HL-60 (cell line): Measurements from ENCODE around the gene ENG.

Experiments
- DNase-seq, 2 experiments: peaks; one replicate each; pipeline ENCODE4 v3.0.0-alpha.2; 2010 to 2020; ENCODE audit warnings: low read depth in 1 of 2, low spot score in 1 of 2
- H3K27ac ChIP-seq: fragments of 250-450 bp; sonication (Bioruptor Pico); replicated peaks from 2 replicates; pipeline ENCODE4 v1.5.1; 2020; ENCODE audit warnings: mild to moderate bottlenecking, moderate library complexity
- H3K27me3 ChIP-seq: fragments of 250-450 bp; sonication (Bioruptor Pico); 2 replicates; pipeline ENCODE4 v1.5.1; 2021; ENCODE audit warnings: mild to moderate bottlenecking, moderate library complexity; ENCODE audit not compliant: insufficient read depth, poor library complexity, severe bottlenecking
- H3K4me3 ChIP-seq: replicated peaks from 2 replicates; pipeline ENCODE4 v1.5.1; 2011; ENCODE audit warnings: mild to moderate bottlenecking, control low read depth, low read length; ENCODE audit not compliant: insufficient read depth
- GABPA ChIP-seq: IDR thresholded peaks from 2 replicates; pipeline ENCODE4 v1.6.1; 2012; ENCODE audit warnings: low read depth
- POLR2AphosphoS5 ChIP-seq: IDR thresholded peaks from 2 replicates; pipeline ENCODE4 v1.6.1; 2012; ENCODE audit warnings: low read depth
- SPI1 ChIP-seq: IDR thresholded peaks from 2 replicates; pipeline ENCODE4 v1.6.1; 2012; ENCODE audit warnings: low read depth, mild to moderate bottlenecking, borderline replicate concordance
- TF ChIP-seq, protein P1 (sequence below): IDR thresholded peaks from one replicate; pipeline ENCODE4 v1.5.1; 2011; ENCODE audit warnings: low read length, control low read depth, inconsistent platforms; ENCODE audit not compliant: insufficient read depth
- TF ChIP-seq, protein P2 (sequence below): IDR thresholded peaks from 2 replicates; pipeline ENCODE4 v1.6.1; 2012; ENCODE audit warnings: low read depth; ENCODE audit not compliant: insufficient replicate concordance

ENG gene

GRCh38 chr9:127874301-127875221, 20.1 kb upstream of the ENG start:
- H3K27me3 ChIP-seq = no peaks in the 10 kb centered on the region
- TF ChIP-seq GABPA (no peak), SPI1 (no peak), POLR2AphosphoS5 (no peak)
- TF ChIP-seq, protein P1, sequence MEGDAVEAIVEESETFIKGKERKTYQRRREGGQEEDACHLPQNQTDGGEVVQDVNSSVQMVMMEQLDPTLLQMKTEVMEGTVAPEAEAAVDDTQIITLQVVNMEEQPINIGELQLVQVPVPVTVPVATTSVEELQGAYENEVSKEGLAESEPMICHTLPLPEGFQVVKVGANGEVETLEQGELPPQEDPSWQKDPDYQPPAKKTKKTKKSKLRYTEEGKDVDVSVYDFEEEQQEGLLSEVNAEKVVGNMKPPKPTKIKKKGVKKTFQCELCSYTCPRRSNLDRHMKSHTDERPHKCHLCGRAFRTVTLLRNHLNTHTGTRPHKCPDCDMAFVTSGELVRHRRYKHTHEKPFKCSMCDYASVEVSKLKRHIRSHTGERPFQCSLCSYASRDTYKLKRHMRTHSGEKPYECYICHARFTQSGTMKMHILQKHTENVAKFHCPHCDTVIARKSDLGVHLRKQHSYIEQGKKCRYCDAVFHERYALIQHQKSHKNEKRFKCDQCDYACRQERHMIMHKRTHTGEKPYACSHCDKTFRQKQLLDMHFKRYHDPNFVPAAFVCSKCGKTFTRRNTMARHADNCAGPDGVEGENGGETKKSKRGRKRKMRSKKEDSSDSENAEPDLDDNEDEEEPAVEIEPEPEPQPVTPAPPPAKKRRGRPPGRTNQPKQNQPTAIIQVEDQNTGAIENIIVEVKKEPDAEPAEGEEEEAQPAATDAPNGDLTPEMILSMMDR = no peak
- TF ChIP-seq, protein P2, sequence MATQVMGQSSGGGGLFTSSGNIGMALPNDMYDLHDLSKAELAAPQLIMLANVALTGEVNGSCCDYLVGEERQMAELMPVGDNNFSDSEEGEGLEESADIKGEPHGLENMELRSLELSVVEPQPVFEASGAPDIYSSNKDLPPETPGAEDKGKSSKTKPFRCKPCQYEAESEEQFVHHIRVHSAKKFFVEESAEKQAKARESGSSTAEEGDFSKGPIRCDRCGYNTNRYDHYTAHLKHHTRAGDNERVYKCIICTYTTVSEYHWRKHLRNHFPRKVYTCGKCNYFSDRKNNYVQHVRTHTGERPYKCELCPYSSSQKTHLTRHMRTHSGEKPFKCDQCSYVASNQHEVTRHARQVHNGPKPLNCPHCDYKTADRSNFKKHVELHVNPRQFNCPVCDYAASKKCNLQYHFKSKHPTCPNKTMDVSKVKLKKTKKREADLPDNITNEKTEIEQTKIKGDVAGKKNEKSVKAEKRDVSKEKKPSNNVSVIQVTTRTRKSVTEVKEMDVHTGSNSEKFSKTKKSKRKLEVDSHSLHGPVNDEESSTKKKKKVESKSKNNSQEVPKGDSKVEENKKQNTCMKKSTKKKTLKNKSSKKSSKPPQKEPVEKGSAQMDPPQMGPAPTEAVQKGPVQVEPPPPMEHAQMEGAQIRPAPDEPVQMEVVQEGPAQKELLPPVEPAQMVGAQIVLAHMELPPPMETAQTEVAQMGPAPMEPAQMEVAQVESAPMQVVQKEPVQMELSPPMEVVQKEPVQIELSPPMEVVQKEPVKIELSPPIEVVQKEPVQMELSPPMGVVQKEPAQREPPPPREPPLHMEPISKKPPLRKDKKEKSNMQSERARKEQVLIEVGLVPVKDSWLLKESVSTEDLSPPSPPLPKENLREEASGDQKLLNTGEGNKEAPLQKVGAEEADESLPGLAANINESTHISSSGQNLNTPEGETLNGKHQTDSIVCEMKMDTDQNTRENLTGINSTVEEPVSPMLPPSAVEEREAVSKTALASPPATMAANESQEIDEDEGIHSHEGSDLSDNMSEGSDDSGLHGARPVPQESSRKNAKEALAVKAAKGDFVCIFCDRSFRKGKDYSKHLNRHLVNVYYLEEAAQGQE = no peak
- H3K4me3 ChIP-seq = no peak overlapping the region
- no peak for DNase-seq
- H3K27ac ChIP-seq = no peak overlapping the region

DNA sequence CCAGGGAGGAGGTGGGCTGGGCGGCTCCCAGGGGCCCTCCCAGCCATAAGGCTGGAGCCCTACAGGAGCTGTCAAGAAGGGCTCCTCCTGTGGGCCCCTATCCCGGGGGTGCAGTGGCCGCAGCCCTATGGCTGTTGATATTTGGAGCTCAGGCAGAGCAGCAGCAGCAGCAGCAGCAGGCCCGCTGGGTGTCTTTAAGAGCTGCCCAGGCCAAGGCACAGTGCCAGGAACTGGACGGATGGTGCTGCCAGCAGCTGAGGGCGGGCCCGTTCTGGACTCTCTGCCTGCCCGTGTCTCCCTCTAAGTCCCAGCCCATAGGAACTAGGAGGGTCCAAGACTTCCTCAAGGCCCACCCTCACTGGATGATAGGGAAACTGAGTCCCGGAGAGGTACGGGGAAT, 19.4 kb upstream of the ENG start:
- DNase-seq = no peak

GRCh38 chr9:127873223-127873691, 18.8 kb upstream of the ENG start:
- Histone ChIP-seq H3K27ac (no peak overlapping the region), H3K4me3 (no peak overlapping the region), H3K27me3 (no peaks in the 10 kb centered on the region)
- no peak for DNase-seq
- TF ChIP-seq, protein P1 = no peak
- TF ChIP-seq SPI1 = no peak
- TF ChIP-seq, protein P2 = no peak
- TF ChIP-seq POLR2AphosphoS5 = no peak
- no peak for TF ChIP-seq GABPA

More for the DNA sequence above, 19.4 kb upstream of the ENG start:
- no peak overlapping the region for H3K27ac ChIP-seq
- H3K4me3 ChIP-seq = no peak overlapping the region
- H3K27me3 ChIP-seq = no peaks in the 10 kb centered on the region
- TF ChIP-seq GABPA (no peak), SPI1 (no peak), POLR2AphosphoS5 (no peak)
- TF ChIP-seq, protein P1 = no peak
- TF ChIP-seq, protein P2 = no peak
